ENCODE measurements around the gene GARIN5B.

DNA sequence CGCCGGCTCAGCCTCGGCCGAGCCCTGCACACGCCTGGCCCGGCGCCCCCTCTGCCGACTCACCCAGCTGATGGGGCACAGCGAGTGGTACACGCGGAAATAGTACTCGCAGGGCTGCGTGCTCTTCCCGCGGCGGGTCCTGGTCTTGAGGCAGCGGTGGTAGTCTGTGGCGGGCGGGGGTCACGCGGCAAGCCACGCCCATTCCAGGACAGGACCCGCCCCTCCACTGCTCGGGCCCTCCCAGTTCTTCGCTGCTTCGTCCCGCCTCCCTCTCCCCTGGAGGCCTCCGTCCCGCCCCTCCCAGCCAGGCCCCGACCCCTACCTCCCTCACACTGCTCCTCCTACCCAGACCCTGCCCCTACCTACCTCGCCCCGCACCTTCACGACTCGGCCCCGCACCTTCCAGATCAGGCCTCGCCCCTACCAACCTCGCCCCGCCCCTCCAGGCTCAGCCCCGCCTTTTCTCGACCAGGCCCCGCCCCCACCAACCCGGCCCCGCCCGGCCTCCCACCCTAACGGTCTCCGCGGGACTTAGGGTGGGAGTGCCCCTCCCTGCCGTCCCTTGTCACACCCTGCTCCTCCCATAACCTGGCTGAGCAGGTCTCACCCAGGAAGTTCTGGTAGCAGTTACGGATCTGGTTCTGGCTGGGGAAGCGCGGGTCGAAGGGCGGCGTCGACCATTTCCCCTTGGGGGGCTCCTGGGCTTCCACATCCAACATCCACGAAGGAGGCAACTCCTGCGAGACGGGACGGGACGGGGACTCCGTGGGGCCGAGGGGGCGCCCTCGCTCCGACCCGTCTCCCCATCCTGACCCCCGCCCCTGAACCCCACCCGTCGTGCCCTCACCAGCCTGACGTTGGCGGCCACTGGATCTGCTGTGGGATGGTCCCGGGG, 9.0 kb downstream of the GARIN5B start:
- no peak for TF ChIP-seq EZH2 (IDR thresholded peaks at IDR 0.05)
- no peak for TF ChIP-seq POLR2AphosphoS5 (IDR thresholded peaks at IDR 0.05; ENCODE audit: borderline replicate concordance, low read depth, low read length)

Measured in SK-N-MC (cell line).